GM18520 (cell line): ENCODE data around the gene RASA3.
"Not testable (repeated sequence)": the region's sequence is repeated elsewhere in the genome, so short reads cannot be mapped to it uniquely, and the experiment has no call there.

ENCODE experiments used
- ATAC-seq: cut with Tn5 transposase; IDR thresholded peaks from one replicate; pipeline ENCODE4 v1.9.1; 2021; ENCODE audit not compliant: unreplicated experiment

The RASA3 gene

DNA sequence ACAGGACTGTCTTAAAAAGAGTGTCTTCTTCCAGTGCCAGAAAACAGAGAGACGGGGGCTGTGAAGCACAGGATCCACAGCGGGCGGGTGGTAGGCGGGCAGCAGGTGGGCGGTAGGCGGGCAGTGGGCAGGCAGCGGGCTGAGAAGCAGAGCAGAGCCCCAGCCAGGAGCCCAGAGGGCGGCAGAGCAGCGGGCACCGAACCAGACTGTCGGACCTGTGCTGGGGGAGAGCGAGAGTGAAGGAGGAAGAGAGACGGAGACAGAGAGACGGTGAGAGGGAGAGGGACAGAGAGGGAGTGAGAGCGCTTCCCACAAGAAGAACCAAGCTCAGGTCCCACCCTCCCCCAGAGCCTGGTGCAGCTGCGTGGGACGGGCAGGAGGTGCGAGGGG lies 30.3 kb downstream of the RASA3 start:
- ATAC-seq = no peak

DNA sequence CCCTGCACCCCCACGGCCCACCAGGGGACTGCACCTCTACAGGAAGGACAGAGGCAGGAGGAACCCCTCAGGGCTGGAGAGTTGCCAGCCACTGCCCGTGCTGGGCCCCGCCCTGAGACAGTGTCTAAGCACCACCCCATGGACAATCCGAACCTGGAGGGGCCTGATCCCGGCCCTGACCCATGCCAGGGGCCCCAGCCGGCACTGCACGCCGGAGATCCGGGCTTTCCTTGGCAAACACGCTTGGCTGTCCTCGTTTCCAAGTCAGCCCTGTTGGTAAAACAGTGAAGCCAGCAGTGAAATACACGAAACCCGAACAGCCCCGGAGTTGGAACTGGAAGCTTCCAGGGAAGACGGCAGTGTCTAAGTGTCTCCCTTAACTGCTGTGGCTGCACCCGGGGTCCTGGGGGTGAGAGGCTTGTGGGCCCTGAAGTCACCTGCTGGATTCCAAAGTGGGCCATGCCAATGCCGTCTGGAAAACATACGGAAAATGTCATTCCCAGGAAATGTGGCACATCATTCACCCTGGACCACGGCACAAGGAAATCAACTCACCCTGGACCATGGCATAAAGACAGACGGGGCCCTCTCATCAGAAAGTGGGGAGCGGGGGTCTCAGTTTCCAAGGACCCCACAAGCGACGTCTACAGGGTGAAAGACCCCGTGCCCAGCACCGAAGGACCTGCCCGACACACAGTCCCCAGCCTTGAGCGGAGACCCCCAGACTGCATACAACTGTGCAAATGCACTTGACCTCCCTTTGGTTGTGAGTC lies 30.9 kb downstream of the RASA3 start:
- no peak for ATAC-seq

DNA sequence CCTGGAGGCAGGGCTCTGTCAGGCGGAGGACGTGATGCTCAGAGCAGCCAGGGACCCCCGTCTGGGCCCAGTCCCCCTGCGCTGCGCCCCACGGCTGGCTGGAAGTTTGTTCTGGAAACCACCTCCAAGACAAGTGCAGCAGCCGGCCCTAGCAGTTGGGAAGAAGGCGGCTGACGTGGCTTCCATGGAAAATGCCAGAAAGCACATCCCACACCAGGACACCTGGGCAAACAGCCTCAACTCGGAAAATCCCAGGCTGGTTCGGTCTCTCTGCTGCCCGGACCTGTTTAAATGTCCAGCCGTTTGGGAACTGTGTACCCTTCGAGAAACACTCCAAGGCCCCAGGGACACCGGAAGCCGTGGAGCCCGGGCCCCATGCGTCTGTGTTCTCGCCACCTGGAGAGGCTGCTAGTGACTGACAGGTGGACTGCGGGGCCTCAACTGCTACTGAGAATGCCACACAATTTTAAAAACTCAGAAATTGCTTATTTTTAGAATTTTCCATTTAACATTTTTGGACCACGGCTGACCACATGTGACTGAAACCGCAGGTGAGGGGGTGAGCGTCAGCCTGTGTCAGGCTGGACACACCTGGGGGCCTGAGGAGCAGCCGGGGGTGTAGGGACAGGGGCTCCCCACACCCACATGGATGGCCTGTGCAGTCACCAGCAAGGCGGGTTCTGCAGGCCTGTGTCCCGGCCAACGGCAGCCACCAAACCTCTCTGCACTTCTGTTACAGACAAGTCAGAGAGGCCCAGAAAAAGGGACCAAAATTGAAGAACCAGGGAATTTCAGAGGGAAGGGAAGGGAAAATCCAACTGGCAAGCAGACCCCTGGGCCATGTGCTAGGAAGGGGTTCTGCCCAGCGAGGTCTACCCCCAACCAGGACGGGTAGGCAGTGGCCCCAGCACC lies 31.7 kb downstream of the RASA3 start:
- no peak for ATAC-seq

DNA sequence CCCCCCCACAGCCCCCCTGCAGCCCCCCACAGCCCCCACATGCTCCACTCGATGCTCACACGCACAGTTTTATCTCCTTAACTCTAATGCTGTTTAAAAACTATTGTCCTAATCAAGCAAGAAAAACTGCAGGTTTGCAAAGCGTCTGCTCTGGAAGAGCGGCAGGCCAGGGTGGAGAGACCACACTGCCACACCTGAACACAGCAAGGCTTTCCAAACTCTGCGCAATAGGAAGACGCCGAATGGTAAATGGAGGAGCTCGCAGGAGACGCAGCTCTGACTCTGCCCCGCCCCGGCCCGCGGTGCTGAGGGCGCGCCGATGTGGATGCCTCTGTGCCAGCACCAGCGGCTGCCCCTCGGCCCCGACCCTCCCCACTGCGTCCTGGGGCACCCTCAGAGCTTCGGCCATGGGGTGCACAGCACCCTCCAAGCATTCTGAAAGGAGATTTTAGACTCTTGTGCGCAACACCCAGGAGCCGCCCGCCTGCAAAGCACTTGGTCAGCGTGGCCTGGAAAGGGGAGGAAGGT lies 32.4 kb downstream of the RASA3 start:
- no peak for ATAC-seq

DNA sequence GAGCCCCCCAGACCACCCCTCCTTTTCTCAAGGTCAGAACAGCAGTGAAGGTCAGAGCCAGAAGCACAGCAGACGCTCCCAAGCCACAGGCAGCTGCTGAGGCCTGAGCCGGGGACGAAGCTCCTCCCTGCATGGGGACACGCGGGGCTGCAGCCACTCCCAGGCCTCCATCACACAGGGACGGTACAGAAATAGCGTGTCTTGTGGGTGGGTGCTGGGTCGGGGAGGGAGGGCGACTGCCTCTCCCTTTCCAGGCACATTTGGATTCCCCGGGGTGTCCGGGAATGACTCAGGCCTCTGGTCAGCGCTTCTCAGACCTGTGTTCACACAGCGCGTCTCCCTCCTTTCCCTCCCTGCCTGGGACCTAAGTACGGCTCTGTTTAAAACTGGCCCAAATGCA lies 33.2 kb downstream of the RASA3 start:
- ATAC-seq = no peak

DNA sequence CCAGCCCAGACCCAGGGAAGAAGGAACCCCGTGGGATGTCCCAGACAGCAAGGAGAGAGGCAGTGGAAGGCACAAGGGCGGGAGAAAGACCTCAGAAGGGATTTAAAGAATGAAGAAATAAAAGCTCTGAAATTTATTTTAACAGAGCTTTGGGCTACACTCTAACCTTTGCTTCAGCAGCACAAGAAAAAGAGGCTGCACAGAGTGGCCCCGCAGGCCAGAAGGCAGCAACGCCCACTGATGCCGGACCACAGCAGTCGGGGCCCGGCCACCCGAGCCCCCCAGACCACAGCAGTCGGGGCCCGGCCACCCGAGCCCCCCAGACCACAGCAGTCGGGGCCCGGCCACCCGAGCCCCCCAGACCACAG lies 33.8 kb downstream of the RASA3 start:
- not testable (repeated sequence) for ATAC-seq

DNA sequence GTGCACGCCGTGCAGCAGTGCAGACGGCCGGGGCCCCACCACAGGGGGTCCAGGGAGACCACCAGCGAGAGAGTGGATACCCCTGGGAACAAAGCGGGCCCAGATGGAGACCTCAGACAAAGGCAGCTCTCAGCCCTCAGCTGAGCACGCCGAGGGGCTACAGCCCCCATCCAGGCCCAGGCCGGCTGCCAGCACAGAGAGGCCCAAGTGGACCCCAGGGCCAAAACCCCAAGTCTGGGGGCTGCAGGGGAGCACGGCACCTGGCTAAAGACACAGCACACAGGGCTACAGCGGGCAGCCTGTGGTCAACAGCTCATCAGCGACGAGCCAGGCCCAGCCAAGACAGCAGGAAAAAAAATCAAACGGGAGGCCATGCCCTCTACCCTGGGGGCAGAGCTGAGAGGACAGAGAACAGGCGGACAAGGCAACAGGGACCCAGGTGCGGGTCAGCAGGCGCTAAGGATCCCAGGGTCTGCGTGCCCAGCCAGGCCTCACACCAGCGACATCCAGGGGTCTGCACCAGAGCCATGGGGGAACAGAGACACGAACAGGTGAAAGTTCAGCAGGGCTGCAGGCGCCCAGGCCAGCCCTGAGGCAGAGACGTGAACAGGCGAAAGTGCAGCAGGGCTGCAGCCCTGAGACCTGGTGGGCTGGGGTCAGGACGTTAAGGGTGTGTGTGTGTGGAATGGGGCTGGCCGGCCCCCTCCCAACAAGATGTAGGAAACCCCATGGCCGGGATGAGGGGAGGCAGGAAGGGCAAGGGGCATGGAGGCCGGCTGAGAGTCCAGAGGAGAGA lies 34.3 kb downstream of the RASA3 start:
- no peak for ATAC-seq

DNA sequence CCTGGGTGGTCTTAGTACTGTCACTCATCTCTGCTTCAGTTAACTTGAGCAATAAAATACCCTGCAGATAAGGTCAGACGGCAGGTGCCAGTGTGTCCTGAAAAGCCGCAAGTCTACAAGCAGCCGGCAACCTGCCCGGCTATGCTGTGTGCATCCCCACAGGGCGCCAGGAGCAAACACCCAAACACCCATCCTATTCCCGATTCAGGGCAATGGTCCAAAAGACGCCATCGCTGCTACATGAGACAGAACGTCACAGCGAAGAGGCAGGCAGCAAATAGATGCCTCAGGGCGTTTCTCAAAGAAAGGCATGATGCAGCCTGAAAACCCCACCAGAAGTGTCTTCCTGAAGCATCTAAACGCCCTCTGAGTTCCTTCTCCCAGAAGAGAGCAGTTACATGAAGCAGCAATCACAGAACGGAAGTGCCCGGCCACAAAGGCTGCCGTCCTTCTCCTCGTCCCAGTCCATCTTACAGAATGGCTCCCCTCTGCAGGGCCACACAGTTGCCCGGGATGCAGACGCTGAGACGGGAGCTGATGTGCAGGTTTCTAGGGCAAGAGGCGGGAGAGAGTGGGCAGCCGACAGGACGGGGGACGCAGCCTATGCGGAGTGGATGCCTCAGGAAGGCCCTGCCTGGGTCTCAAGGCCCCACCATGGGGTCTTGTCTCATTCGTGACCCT lies 35.1 kb downstream of the RASA3 start:
- ATAC-seq = no peak

DNA sequence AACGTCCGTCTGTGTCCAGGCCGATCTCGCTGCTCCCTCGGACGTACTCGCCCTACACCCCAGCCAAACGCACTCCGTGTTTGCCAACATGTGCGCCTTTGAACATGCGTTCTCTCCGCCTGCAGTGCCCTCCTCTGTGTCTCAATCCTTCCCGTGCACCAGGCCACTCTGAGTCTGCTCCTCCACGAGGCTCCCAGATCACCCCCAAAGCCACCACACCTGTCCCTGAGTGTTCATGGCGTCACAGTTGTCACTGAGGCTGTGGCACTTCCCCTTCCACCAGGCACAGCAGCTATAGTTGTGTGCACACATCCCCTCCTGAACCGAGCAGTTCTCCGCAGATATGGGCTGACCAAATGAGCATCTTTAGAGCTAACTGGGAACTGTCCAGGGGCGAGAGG lies 35.6 kb downstream of the RASA3 start:
- no peak for ATAC-seq

DNA sequence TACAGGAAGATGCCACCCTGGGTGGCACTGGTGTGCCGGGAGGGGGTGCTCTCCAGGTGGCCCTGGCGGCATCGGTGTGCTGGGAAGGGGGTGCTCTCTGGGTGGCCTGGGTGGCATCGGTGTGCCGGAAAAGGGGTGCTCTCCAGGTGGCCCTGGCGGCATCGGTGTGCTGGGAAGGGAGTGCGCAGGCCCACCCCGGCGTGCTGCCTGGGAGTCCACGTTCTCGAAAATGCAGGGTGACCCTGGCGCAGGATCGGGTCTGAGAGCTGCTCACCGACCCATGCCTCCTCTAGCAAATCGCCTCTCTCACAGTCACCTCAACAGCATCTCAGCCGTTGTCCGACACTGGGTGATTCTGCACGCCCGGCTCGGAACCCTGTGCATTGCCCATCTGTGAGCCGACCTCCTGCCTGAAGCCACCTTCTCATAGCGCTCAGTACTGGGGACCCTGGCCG lies 36.4 kb downstream of the RASA3 start:
- ATAC-seq = no peak

DNA sequence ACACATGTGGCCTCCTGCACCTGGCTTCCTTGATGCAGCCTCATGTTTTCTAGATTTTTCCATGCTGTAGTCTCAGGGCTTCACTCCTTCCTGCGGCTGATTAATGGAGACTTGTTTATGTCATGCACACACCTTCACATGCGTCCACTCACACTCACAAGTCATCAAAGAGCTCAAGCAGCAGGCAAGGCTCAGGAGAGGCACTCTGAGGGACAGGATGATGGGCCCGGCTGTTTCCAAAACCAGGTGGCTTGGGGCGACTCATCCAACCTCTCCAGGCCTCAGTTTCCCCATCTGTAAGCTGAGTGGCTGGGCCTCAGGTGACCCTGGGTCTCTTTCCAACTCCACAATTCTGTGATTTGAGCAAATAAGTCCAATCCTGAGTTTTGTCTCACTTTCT lies 36.9 kb downstream of the RASA3 start:
- ATAC-seq = no peak

DNA sequence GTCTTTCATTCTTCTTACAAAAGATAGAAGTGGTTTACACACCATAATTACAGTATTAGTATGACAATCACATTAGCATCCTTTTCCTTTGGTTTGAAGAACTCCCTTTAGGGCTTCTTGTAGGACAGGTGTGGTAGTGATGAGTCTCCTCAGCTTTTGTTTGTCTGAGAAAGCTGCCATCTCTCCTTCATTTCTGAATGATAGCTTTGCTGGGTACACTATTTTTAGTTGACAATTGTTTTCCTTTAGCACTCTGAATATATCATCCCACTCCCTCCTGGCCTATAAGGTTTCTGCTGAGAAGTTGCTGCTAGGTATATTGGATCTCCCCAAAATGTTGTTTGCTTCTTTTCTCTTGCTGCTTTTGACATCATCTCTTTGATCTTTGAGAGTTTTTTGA lies 39.3 kb downstream of the RASA3 start:
- no peak for ATAC-seq

DNA sequence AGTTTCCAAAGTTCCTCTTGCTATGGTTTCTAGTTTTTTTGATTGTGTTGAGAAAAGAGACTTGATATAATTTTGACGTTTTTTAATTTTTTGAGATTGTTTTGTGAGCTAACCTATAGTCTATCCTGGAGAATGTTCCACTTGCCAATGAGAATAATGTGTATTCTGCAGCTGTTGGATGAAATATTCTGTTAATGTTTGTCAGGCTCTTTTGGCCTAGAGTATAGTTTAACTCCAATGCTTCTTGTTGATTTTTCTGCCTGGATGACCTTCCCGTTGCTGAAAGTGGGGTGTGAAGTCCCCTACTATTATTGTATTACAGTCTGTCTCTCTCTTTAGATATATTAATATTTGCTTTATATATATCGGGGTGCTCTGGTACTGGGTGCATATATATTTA lies 40.0 kb downstream of the RASA3 start:
- no peak for ATAC-seq

DNA sequence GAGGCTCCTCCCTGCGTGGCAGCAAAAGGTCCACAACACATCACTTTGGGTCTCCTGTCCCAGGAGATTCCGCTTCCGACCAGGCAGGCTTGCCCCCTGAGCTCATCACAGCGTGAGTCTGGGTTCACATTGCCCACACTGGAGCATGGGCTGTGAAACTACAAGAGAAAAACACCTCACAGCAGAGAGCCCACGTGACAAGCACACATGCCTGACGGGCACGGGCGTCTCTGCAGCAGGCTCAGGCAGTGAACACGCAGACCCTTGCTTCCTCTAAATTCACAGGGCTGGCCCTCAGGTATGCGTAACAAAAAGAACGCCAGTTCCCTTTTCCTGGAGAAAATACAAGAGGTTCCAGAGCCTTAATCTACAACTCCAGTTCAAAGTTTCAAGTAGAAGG lies 41.9 kb downstream of the RASA3 start:
- no peak for ATAC-seq

DNA sequence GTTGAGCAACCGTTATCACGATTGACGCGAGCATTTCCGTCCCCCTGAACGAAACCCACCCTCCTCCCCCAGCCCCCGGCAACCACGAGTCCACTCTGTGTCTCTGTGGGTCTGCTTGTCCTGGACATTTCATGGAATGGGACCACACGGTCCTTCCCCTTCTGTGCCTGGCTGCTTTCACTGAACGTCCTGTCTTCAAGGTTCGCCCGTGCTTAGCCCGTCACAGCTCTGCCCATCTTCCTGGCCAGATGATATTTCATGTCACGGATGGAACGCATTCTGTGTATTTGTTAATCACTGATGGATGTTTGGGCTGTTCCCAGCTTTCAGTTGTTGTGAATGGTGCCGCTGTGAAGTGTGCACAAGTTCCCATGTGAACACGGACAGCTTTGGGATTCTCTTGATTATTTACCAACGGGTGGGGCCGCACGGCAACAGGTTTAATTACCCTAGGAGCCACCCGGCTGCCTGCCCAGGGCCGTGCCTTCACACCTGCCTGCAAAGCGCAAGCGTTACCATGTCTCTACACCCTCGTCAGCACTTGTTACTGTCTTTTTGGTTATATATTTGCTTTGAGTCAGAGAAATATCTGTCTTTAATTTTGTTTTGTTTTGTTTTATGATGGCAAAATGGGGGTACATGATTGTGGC lies 42.5 kb downstream of the RASA3 start:
- ATAC-seq = no peak

DNA sequence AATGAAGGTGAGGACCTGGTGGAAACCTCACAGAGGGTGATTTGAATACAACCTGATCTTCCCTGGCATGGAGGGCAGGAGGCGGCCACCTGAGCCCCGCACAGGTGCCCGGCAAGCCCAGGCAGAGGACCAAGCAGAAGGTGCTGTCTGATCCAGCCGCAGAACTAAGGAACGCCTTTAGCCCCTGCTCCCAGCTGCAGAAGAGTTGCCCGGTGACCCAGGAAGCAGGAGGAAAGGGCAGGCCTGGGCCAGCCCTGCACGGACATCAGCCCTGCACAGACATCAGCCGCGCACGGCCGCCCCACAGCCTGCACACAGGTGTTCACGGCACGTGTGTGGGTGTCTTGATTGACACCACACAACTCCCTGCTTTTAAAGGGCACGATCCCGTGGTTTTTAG lies 43.1 kb downstream of the RASA3 start:
- ATAC-seq = no peak

DNA sequence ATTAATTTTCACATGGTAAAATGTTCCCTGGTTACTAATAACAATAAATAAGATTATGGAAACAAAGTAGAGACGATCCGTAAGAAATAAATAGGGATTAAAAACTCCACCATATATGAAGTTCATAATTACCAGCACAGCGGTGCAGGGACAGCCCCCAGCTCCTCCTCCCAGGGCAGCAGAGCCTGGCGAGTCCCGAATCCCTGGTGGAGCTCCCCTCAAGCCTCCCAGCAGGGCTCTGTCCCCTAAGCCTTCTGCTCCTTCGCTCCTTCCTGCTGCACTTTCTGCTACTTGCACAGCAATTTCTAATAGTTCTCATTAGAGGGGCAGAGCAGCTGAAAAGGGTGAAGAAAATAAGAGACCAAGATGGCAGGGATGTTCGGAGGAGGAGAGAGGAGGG lies 43.6 kb downstream of the RASA3 start:
- no peak for ATAC-seq

DNA sequence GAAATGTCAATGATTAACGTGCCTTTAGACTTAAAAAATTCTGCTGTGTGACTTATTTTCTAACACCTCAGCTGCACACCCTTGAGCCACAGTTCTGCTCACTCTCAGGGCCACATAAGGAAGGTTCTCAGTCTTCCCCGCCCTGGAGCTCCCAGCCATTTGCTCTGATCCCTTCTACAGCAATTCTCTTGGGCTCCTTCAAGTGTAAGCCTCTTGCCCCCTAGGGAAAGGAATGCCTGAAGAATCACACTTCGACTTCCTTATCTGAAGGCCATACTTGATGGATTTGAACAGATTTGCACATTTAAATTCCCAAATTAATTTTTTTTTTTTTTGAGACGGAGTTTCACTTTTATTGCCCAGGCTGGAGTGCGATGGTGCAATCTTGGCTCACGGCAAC lies 44.2 kb downstream of the RASA3 start:
- ATAC-seq = no peak

DNA sequence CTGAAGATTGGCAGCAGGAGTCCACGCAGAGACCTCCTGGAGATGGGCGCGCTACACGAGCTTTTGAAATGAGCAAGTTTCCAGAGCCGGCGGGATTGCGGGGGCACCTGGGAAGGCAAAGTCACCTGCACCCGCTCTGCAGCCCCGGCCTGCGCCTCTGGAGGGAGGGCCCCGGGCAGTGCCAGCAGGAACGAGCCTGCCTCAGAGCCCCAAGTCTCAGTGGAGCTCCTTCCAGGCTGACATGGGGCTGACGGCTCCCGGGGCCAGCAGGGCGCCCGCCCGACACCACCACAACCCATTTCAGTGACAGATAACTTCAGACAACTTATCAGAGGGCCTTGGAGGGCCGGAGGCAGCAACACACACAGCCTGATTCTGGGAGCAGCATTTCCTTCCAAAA lies 45.0 kb downstream of the RASA3 start:
- no peak for ATAC-seq
